ENCODE measurements around the gene RIN3.
"Not testable (repeated sequence)": the region's sequence is repeated elsewhere in the genome, so short reads cannot be mapped to it uniquely, and the experiment has no call there.

GRCh38 chr14:92714739-92715307 lies 201.2 kb downstream of the RIN3 start:
- TF ChIP-seq EP300 (IDR thresholded peaks at IDR 0.05): not testable (repeated sequence)
- TF ChIP-seq CTCF (IDR thresholded peaks at IDR 0.05): peak; percentile 59 to 63

All from suprapubic skin (tissue), 3 donors.